ENCODE data around the gene PHAF1. TPM values are rescaled to one million over a fixed set of nuclear protein-coding genes. Genes with fewer than 3 reads are reported as not detected.

PHAF1 gene
- total RNA-seq, 2 donors from 2014 or later: 18.8 to 19.6 TPM

DNA sequence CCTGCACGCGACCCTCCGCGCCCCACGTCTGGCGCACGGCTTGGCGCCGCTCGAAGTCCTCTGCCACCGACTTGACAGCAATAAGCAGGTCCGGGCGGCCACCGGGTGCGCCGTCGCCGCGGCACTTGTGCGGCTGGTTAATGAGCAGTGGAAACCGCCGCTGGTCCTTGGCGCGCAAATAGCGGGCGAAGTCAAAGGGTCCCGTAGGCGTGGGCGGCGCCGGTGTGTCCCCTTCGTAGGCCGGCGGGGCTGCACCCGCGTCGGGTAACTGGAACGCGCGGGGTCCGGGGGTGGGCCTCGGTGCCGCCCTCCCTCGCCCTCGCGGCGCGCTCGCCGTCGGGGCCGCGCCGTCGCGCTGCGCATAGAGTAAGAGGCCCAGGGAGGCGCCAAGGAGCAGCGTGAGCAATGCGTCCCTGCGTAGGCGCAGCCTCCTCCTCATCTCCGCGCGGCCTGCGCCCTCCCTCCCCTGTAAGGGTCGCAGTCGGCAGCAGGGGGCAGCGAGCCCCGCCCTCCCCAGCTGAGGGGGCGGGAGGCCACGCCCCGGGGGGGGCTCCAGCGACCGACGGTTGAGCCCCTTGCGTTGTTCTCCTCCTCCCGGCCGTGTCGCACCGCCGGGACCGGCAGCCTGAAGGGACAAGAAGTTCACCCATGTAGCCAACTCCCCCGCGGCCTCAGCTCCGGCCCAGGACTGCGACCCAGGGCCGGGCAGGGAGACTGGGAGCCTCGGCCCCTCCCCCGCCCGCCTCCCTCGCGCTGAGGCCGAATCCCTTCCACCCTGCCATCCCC, 40.5 kb downstream of the PHAF1 start:
- peaks cover 29% of the 10 kb centered on the region for H3K36me3 Mint-ChIP-seq (ENCODE audit: low read depth)
- TF ChIP-seq, protein P1, sequence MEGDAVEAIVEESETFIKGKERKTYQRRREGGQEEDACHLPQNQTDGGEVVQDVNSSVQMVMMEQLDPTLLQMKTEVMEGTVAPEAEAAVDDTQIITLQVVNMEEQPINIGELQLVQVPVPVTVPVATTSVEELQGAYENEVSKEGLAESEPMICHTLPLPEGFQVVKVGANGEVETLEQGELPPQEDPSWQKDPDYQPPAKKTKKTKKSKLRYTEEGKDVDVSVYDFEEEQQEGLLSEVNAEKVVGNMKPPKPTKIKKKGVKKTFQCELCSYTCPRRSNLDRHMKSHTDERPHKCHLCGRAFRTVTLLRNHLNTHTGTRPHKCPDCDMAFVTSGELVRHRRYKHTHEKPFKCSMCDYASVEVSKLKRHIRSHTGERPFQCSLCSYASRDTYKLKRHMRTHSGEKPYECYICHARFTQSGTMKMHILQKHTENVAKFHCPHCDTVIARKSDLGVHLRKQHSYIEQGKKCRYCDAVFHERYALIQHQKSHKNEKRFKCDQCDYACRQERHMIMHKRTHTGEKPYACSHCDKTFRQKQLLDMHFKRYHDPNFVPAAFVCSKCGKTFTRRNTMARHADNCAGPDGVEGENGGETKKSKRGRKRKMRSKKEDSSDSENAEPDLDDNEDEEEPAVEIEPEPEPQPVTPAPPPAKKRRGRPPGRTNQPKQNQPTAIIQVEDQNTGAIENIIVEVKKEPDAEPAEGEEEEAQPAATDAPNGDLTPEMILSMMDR (conservative IDR thresholded peaks at IDR 0.05): peak; percentile 67
- no peak overlapping the region for H3K27ac Mint-ChIP-seq
- Histone ChIP-seq H3K27me3 (ENCODE audit: control insufficient read depth, insufficient read depth, low read length, poor library complexity, severe bottlenecking) (peaks cover 57% of the 10 kb centered on the region), H3K9ac (ENCODE audit: extremely low read depth, low read length, poor library complexity, severe bottlenecking) (peak overlapping the region; percentile 38), H3K4me1 (ENCODE audit: control insufficient read depth, insufficient read depth, low read length) (no peaks in the 10 kb centered on the region), H3K4me3 (ENCODE audit: low read length) (peak overlapping the region; percentile 75), H3K9me3 (ENCODE audit: control insufficient read depth, low read length) (no peaks in the 10 kb centered on the region), H3K27ac (ENCODE audit: low read depth, low read length) (no peak overlapping the region), H3K36me3 (ENCODE audit: control insufficient read depth, insufficient read depth, low read length) (peaks cover 25% of the 10 kb centered on the region)
- no peaks in the 10 kb centered on the region for H3K9me3 Mint-ChIP-seq
- peak; percentile 93 for DNase-seq
- H3K4me1 Mint-ChIP-seq: peaks cover 6% of the 10 kb centered on the region
- peaks cover 50% of the 10 kb centered on the region for H3K27me3 Mint-ChIP-seq (ENCODE audit: insufficient read depth)
- H3K4me3 Mint-ChIP-seq: peak overlapping the region; percentile 59
- WGBS, 2 experiments (ENCODE audit: insufficient coverage in 1 of 2, insufficient read length in 1 of 2): 11 to 31% methylated on average over 38 to 94 of the region's 94 CpGs

DNA sequence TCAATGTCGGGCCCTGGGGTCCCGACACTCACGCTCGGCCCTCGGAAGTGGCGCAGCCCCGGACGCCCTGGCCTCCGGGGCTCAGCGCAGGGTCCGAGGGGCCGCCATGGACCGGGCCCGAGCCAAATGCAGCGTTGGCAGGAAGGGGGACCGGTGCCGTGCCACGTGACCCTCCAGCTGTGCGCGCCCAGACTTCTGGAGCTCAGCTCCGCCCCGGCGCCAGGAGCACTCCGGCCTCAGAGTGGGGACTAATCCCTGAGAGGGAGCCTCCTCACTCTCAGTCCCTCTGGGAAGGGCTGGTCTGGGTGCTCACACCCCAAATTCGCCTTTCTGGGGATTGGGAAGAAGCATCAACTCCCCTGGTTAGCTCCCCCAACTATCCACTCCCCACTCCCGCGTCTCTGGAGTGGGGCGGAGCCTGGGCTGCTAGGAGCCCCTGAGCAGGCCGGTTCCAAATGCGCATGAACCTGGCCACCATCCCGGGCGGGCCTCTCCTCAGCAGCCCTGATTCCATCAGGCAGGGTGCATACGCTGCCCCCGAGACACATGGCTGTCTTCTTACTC, 41.2 kb downstream of the PHAF1 start, which contains the start of gene B3GNT9:
Gene B3GNT9, minus strand, starts transcription at position 166 of the 564 bp plus-strand sequence. CDS start 513 bp downstream, outside the sequence.
- Mint-ChIP-seq H3K9me3 (no peaks in the 10 kb centered on the region), H3K27me3 (ENCODE audit: insufficient read depth) (peaks cover 57% of the 10 kb centered on the region), H3K4me1 (peaks cover 6% of the 10 kb centered on the region), H3K4me3 (peak within 1 kb of the TSS; percentile 59), H3K36me3 (ENCODE audit: low read depth) (peaks cover 23% of the 10 kb centered on the region), H3K27ac (peak within 1 kb of the TSS; percentile 80)
- Histone ChIP-seq H3K27ac (ENCODE audit: low read depth, low read length) (no peak within 1 kb of the TSS), H3K4me1 (ENCODE audit: control insufficient read depth, insufficient read depth, low read length) (no peaks in the 10 kb centered on the region), H3K9ac (ENCODE audit: extremely low read depth, low read length, poor library complexity, severe bottlenecking) (peak within 1 kb of the TSS; percentile 38), H3K9me3 (ENCODE audit: control insufficient read depth, low read length) (no peaks in the 10 kb centered on the region), H3K36me3 (ENCODE audit: control insufficient read depth, insufficient read depth, low read length) (peaks cover 18% of the 10 kb centered on the region), H3K27me3 (ENCODE audit: control insufficient read depth, insufficient read depth, low read length, poor library complexity, severe bottlenecking) (peaks cover 64% of the 10 kb centered on the region), H3K4me3 (ENCODE audit: low read length) (peak within 1 kb of the TSS; percentile 75)
- TF ChIP-seq, protein P1 (conservative IDR thresholded peaks at IDR 0.05): no peak
- 6 to 12% methylated on average over 16 to 34 of the region's 34 CpGs for WGBS, 2 experiments (ENCODE audit: insufficient coverage in 1 of 2, insufficient read length in 1 of 2)
- DNase-seq: peak; percentile 92

DNA sequence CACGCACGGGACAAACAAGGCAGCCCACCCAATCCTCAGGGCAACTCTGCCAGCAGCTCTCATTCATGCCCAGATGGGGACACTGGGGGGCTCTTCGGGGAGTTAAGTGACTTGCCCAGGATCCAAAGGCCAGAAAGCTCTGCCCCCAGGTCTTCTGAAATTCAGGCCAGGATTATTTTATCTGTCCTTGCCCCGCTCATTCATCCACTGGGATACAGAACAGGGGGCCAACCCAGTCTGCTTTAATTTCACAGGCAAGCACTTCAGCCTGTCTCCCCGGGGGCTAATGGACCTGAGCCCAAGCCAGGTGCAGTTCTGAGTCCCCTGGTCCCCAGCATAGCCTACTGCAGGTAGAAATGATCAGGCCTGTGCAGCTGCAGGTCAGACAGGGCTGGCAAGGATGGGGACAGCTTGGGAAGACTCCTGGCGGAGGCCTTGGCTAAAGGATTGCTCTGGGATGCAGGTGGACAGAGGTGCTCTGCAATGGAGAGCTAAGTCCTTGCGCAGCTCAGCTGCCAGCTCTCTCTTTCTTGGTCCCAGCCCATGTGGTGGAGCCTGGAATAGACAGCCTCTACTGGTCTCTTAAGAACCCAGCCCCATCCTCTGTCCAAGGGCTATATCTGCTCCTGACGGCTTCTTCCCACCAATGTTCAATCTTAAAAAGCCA, 41.8 kb downstream of the PHAF1 start:
- Histone ChIP-seq H3K9me3 (ENCODE audit: control insufficient read depth, low read length) (no peaks in the 10 kb centered on the region), H3K27me3 (ENCODE audit: control insufficient read depth, insufficient read depth, low read length, poor library complexity, severe bottlenecking) (peaks cover 70% of the 10 kb centered on the region), H3K4me1 (ENCODE audit: control insufficient read depth, insufficient read depth, low read length) (no peaks in the 10 kb centered on the region), H3K36me3 (ENCODE audit: control insufficient read depth, insufficient read depth, low read length) (peaks cover 13% of the 10 kb centered on the region), H3K9ac (ENCODE audit: extremely low read depth, low read length, poor library complexity, severe bottlenecking) (no peak overlapping the region), H3K27ac (ENCODE audit: low read depth, low read length) (no peak overlapping the region), H3K4me3 (ENCODE audit: low read length) (no peak overlapping the region)
- no peak for DNase-seq
- WGBS, 2 experiments (ENCODE audit: insufficient coverage in 1 of 2, insufficient read length in 1 of 2): 73 to 87% methylated on average over 3 to 7 of the region's 8 CpGs
- peak overlapping the region; percentile 80 for H3K27ac Mint-ChIP-seq
- H3K4me1 Mint-ChIP-seq: peaks cover 6% of the 10 kb centered on the region
- no peaks in the 10 kb centered on the region for H3K9me3 Mint-ChIP-seq
- TF ChIP-seq, protein P1 (conservative IDR thresholded peaks at IDR 0.05): peak; percentile 36
- H3K36me3 Mint-ChIP-seq (ENCODE audit: low read depth): peaks cover 16% of the 10 kb centered on the region
- H3K4me3 Mint-ChIP-seq: peak overlapping the region; percentile 59
- peaks cover 63% of the 10 kb centered on the region for H3K27me3 Mint-ChIP-seq (ENCODE audit: insufficient read depth)

Data from endodermal cell (in vitro differentiated cells).